Neuronal stem cell (in vitro differentiated cells): Measurements from ENCODE around the gene KIF16B.

Source experiments
- DNase-seq: peaks from one replicate; pipeline ENCODE4 v3.0.0-alpha.2; 2013; ENCODE audit warnings: low spot score
- H2AFZ ChIP-seq: one replicate; pipeline ENCODE4 v1.6.1; 2013; ENCODE audit warnings: mild to moderate bottlenecking, low read length, inconsistent platforms
- H2AK5ac ChIP-seq: 2 replicates; pipeline ENCODE4 v1.6.1; 2013; ENCODE audit warnings: low read depth, mild to moderate bottlenecking, inconsistent platforms, low read length, moderate library complexity, mixed read lengths
- H2BK120ac ChIP-seq: 2 replicates; pipeline ENCODE4 v1.6.1; 2013; ENCODE audit warnings: low read depth, mild to moderate bottlenecking, inconsistent platforms, low read length, moderate library complexity, mixed read lengths
- H2BK12ac ChIP-seq: one replicate; pipeline ENCODE4 v1.6.1; 2013; ENCODE audit warnings: low read length, inconsistent platforms
- H2BK15ac ChIP-seq: 2 replicates; pipeline ENCODE4 v1.6.1; 2013; ENCODE audit warnings: mild to moderate bottlenecking, low read length, inconsistent platforms, mixed read lengths
- H2BK5ac ChIP-seq: one replicate; pipeline ENCODE4 v1.6.1; 2013; ENCODE audit warnings: inconsistent platforms, mild to moderate bottlenecking, low read length, moderate library complexity
- H3K14ac ChIP-seq: one replicate; pipeline ENCODE4 v1.6.1; 2013; ENCODE audit warnings: low read length, inconsistent platforms
- H3K18ac ChIP-seq: 2 replicates; pipeline ENCODE4 v1.6.1; 2013; ENCODE audit warnings: low read length, inconsistent platforms
- H3K23ac ChIP-seq: 2 replicates; pipeline ENCODE4 v1.6.1; 2013; ENCODE audit warnings: low read depth, mild to moderate bottlenecking, mixed read lengths, low read length, inconsistent platforms; ENCODE audit not compliant: poor library complexity
- H3K27ac ChIP-seq: replicated peaks from 3 replicates; pipeline ENCODE4 v1.5.1; 2013; ENCODE audit warnings: low read length, inconsistent platforms
- H3K27me3 ChIP-seq, 3 experiments: 2 replicates each; pipeline ENCODE4 v1.6.1; 2013; ENCODE audit warnings: low read length in 3 of 3, mild to moderate bottlenecking in 2 of 3, inconsistent platforms in 1 of 3, low read depth in 1 of 3, mixed read lengths in 1 of 3, moderate library complexity in 1 of 3; ENCODE audit not compliant: control insufficient read depth in 3 of 3, insufficient read depth in 3 of 3
- H3K36me3 ChIP-seq, 2 donors: replicated peaks in 1 of 2; 2 replicates each; pipeline ENCODE4 v1.6.1; 2013; ENCODE audit warnings: low read length in 2 of 2; ENCODE audit not compliant: control insufficient read depth in 2 of 2, insufficient read depth in 2 of 2
- H3K4ac ChIP-seq: 2 replicates; pipeline ENCODE4 v1.6.1; 2013; ENCODE audit warnings: inconsistent platforms, mild to moderate bottlenecking, low read length, moderate library complexity
- H3K4me1 ChIP-seq, 2 donors: 1 replicate in 1 of 2; 2 replicates in 1 of 2; pipeline ENCODE4 v1.6.1; 2013; ENCODE audit warnings: low read length in 2 of 2, low read depth in 1 of 2; ENCODE audit not compliant: control insufficient read depth in 2 of 2, insufficient read depth in 1 of 2
- H3K4me2 ChIP-seq: one replicate; pipeline ENCODE4 v1.6.1; 2013; ENCODE audit warnings: mild to moderate bottlenecking, low read length, inconsistent platforms; ENCODE audit not compliant: insufficient read depth, poor library complexity, severe bottlenecking
- H3K4me3 ChIP-seq, 2 donors: 2 replicates each; pipeline ENCODE4 v1.5.1; 2013; ENCODE audit warnings: low read length in 2 of 2, mild to moderate bottlenecking in 2 of 2, inconsistent platforms in 1 of 2, moderate library complexity in 1 of 2
- H3K79me1 ChIP-seq: one replicate; pipeline ENCODE4 v1.6.1; 2013; ENCODE audit warnings: low read depth, mild to moderate bottlenecking, inconsistent platforms, low read length, moderate library complexity
- H3K9ac ChIP-seq: one replicate; pipeline ENCODE4 v1.6.1; 2013; ENCODE audit warnings: mild to moderate bottlenecking, low read depth, low read length, inconsistent platforms; ENCODE audit not compliant: poor library complexity
- H3K9me3 ChIP-seq, 2 donors: replicated peaks in 1 of 2; 2 replicates each; pipeline versions ENCODE3 to v1.6.1; 2013; ENCODE audit warnings: low read length in 2 of 2, mild to moderate bottlenecking in 2 of 2, inconsistent platforms in 1 of 2, low read depth in 1 of 2, mixed read lengths in 1 of 2, moderate library complexity in 1 of 2; ENCODE audit not compliant: control insufficient read depth in 2 of 2, insufficient read depth in 1 of 2
- H4K8ac ChIP-seq: one replicate; pipeline ENCODE4 v1.6.1; 2013; ENCODE audit warnings: low read depth, mild to moderate bottlenecking, inconsistent platforms, low read length, moderate library complexity
- H4K91ac ChIP-seq: one replicate; pipeline ENCODE4 v1.6.1; 2013; ENCODE audit warnings: low read length, low read depth, mild to moderate bottlenecking, inconsistent platforms; ENCODE audit not compliant: poor library complexity
- WGBS, 2 donors: extraction: QIAGEN DNeasy Blood & Tissue Kit; methylation state at CpG; one replicate each; pipeline ENCODE4 v1.1.7; 2013; ENCODE audit warnings: missing lambda C conversion rate in 2 of 2, mixed read lengths in 1 of 2; ENCODE audit not compliant: insufficient read length in 2 of 2, insufficient replicate concordance in 1 of 2; ENCODE audit errors: extremely low coverage in 2 of 2; 5-methylcytosine and 5-hydroxymethylcytosine counted together

Gene KIF16B

DNA sequence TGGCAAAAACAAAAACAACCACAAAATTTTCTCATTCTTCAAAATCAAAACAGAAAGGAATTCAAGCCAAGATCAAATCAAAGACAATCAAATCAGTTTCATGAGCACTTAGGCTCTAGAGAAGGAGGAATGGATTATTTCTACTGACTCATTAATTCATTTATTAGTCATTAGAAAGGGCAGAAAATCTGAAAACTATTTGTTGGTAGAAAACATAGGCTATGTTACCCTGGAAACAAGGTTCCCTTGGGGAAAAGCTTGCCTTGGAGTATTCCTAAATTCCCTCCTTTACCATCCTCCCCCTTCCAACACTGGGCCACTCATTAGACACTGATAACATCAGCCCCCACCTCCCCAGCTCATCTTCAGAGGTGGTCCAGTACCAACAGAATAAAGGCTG lies 17.5 kb downstream of the KIF16B start:
- Histone ChIP-seq H3K23ac (no peak overlapping the region), H3K4me3 (no peak overlapping the region), H3K4me1 (no peaks in the 10 kb centered on the region), H2BK120ac (no peak overlapping the region), H2BK5ac (no peak overlapping the region), H3K27ac (no peak overlapping the region), H3K4ac (no peak overlapping the region), H3K18ac (no peak overlapping the region), H3K9me3 (peaks cover 10 to 18% of the 10 kb centered on the region in 2 donors), H3K36me3 (no peaks in the 10 kb centered on the region), H3K27me3 (no peaks in the 10 kb centered on the region), H3K79me1 (peaks cover 4% of the 10 kb centered on the region), H2BK12ac (no peak overlapping the region), H4K8ac (no peak overlapping the region), H3K9ac (no peak overlapping the region), H2AFZ (no peak overlapping the region), H2BK15ac (no peak overlapping the region), H3K4me2 (no peak overlapping the region), H4K91ac (no peak overlapping the region), H2AK5ac (no peak overlapping the region), H3K14ac (no peak overlapping the region)
- DNase-seq: no peak

DNA sequence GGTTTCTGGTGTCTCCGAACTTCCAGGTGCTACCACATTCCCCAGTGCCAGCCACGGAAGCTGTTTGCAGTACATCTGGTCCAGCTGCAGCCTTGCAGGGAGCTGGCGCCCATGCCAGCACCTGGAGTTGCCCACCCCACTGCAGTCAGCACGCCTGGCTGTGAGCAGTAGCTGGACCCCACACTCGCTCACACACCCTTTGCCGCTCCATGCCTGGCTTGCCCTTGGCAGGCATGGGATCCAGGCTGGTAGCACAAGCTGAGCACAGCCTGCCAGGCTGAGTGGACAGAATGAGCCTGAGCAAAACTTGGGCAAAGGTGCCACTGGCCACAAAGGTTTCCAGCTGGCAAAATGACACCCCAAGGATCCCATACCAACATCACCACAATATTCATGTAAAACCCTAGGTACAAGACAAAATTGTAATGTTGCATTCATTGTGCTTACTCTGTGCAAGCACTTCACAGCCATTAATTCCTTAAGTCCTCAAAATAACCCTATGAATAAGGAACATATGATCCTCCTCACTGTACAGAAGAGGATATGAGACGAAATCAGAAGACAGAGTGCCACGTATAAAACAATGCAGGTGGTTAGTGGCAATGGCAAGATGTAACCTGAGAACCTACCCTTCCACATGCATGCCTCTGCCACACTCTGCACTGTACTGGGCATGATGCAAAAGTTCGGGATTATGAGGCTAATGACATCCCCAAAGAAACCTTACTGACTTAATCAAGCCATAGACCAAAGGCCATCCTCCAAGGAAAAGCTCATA lies 18.3 kb downstream of the KIF16B start:
- no peak overlapping the region for H2AFZ ChIP-seq
- H3K27me3 ChIP-seq: no peaks in the 10 kb centered on the region
- no peak overlapping the region for H3K9ac ChIP-seq
- H3K18ac ChIP-seq: no peak overlapping the region
- DNase-seq: no peak
- no peak overlapping the region for H2BK120ac ChIP-seq
- H4K91ac ChIP-seq: no peak overlapping the region
- H3K23ac ChIP-seq: peak overlapping the region; percentile 21
- H4K8ac ChIP-seq: no peak overlapping the region
- no peak overlapping the region for H2BK12ac ChIP-seq
- no peak overlapping the region for H2BK15ac ChIP-seq
- no peaks in the 10 kb centered on the region for H3K36me3 ChIP-seq
- peak overlapping the region; percentile 49 for H3K14ac ChIP-seq
- H3K27ac ChIP-seq: no peak overlapping the region
- no peak overlapping the region for H3K4ac ChIP-seq
- H2AK5ac ChIP-seq: no peak overlapping the region
- H3K9me3 ChIP-seq: peaks cover 10 to 22% of the 10 kb centered on the region in 2 donors
- H3K4me3 ChIP-seq: peak overlapping the region in 1 of 2 donors; percentile 14
- no peak overlapping the region for H2BK5ac ChIP-seq
- no peak overlapping the region for H3K4me2 ChIP-seq
- no peaks in the 10 kb centered on the region for H3K4me1 ChIP-seq
- peaks cover 4% of the 10 kb centered on the region for H3K79me1 ChIP-seq
- no CpG with 5 or more reads among the region's 9 CpGs for WGBS, 2 donors

DNA sequence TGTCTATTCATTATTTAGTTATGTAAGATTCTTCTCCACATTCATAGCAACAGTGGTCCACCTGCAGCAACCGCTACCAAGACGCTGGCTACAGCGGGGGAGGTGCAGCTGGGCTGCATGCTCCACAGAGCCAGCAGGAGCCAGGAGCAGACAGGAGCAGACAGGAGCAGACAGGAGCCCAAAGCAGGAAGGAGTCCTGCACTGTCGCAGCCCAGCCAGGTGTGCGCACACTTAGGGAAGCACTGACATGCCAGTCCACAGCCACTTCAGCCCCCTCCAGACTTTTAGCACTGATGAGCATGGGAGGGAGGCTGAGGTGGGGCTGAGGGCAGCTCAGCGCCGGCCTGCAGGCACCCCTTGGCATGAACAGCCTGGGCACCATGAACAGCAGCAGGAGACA lies 19.6 kb downstream of the KIF16B start:
- Histone ChIP-seq H3K27ac (no peak overlapping the region), H3K79me1 (peaks cover 4% of the 10 kb centered on the region), H3K4me3 (peak overlapping the region in 1 of 2 donors; percentile 48), H2AFZ (no peak overlapping the region), H3K4ac (no peak overlapping the region), H2BK5ac (no peak overlapping the region), H3K27me3 (no peaks in the 10 kb centered on the region), H3K23ac (no peak overlapping the region), H2BK15ac (no peak overlapping the region), H2BK12ac (no peak overlapping the region), H3K14ac (peak overlapping the region; percentile 49), H3K4me1 (no peaks in the 10 kb centered on the region), H3K9ac (peak overlapping the region; percentile 51), H3K9me3 (peaks cover 10 to 22% of the 10 kb centered on the region in 2 donors), H3K4me2 (no peak overlapping the region), H2AK5ac (peak overlapping the region; percentile 22), H2BK120ac (no peak overlapping the region), H3K36me3 (no peaks in the 10 kb centered on the region), H4K8ac (no peak overlapping the region), H3K18ac (no peak overlapping the region), H4K91ac (no peak overlapping the region)
- DNase-seq: no peak
- WGBS, 2 donors: no CpG with 5 or more reads among the region's 7 CpGs

DNA sequence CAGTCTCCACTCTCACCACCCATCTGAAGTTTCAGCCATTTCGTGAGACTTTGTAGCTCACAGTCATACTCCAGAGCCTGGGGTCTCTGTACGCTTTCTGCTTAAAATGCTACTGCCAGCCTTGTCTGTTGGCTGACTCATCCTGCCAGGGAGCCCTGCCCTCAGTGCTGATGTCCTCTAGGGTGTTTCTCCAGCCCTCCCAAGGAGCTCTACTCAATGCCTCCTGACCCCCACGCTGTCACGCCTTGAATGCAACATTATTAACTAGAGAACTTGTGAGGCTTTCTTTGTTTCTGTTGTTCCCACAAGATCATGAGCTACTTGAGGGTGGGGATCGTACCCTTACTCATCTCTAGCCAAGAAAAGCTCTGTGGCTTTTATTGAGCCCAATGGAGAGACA lies 20.1 kb downstream of the KIF16B start:
- Histone ChIP-seq H3K79me1 (peaks cover 4% of the 10 kb centered on the region), H3K36me3 (no peaks in the 10 kb centered on the region), H3K9me3 (peaks cover 10 to 22% of the 10 kb centered on the region in 2 donors), H3K4ac (no peak overlapping the region), H2AFZ (no peak overlapping the region), H3K18ac (no peak overlapping the region), H3K4me3 (no peak overlapping the region), H3K4me2 (no peak overlapping the region), H3K27ac (no peak overlapping the region), H2BK5ac (no peak overlapping the region), H3K9ac (no peak overlapping the region), H2BK15ac (no peak overlapping the region), H3K4me1 (peaks cover 0 to 3% of the 10 kb centered on the region in 2 donors), H4K8ac (no peak overlapping the region), H4K91ac (no peak overlapping the region), H2BK120ac (no peak overlapping the region), H3K27me3 (no peaks in the 10 kb centered on the region), H3K14ac (no peak overlapping the region), H2AK5ac (no peak overlapping the region), H2BK12ac (no peak overlapping the region), H3K23ac (no peak overlapping the region)
- no CpG with 5 or more reads among the region's 5 CpGs for WGBS, 2 donors
- DNase-seq: no peak
